Ishikawa (cell line): ENCODE results near the gene CERS6.

ENCODE experiments used
- CEBPB ChIP-seq: IDR thresholded peaks from 2 replicates; pipeline ENCODE4 v1.6.1; 2012
- CREB1 ChIP-seq: IDR thresholded peaks from 2 replicates; pipeline ENCODE4 v1.6.1; 2012; ENCODE audit warnings: low read depth
- EGR1 ChIP-seq: IDR thresholded peaks from 2 replicates; pipeline ENCODE4 v1.6.1; 2012
- EP300 ChIP-seq: IDR thresholded peaks from 2 replicates; pipeline ENCODE4 v1.6.1; 2012; ENCODE audit warnings: borderline replicate concordance
- MAX ChIP-seq: IDR thresholded peaks from 2 replicates; pipeline ENCODE4 v1.6.1; 2012
- RAD21 ChIP-seq: IDR thresholded peaks from 2 replicates; pipeline ENCODE4 v1.6.1; 2012; ENCODE audit warnings: low read depth
- REST ChIP-seq: IDR thresholded peaks from 2 replicates; pipeline ENCODE4 v1.6.1; 2012; ENCODE audit warnings: low read depth, mild to moderate bottlenecking
- TAF1 ChIP-seq: IDR thresholded peaks from 2 replicates; pipeline ENCODE4 v1.6.1; 2012; ENCODE audit warnings: low read depth, mild to moderate bottlenecking
- TCF12 ChIP-seq: IDR thresholded peaks from 2 replicates; pipeline ENCODE4 v1.6.1; 2012; ENCODE audit warnings: low read depth
- USF1 ChIP-seq: IDR thresholded peaks from 2 replicates; pipeline ENCODE4 v1.6.1; 2012
- YY1 ChIP-seq: IDR thresholded peaks from 2 replicates; pipeline ENCODE4 v1.6.1; 2012; ENCODE audit warnings: low read depth
- ZBTB7A ChIP-seq: IDR thresholded peaks from 2 replicates; pipeline ENCODE4 v1.6.1; 2012; ENCODE audit warnings: low read depth

- no peak for TF ChIP-seq TAF1
- no peak for TF ChIP-seq MAX
- no peak for TF ChIP-seq EP300
- no peak for TF ChIP-seq RAD21
- TF ChIP-seq ZBTB7A, result no peak
- no peak for TF ChIP-seq REST
- no peak for TF ChIP-seq YY1
- no peak for TF ChIP-seq USF1
- TF ChIP-seq TCF12, result no peak
- no peak for TF ChIP-seq CREB1
- TF ChIP-seq CEBPB, result no peak
- TF ChIP-seq EGR1, result no peak
Observed at GRCh38 chr2:168601741-168602140, 145.7 kb downstream of the CERS6 start.
